NCI-H1436 treated with DMSO at 0.1 percent for 48 hours (cell line): ENCODE results near the gene ICA1.
"Not testable (repeated sequence)": the region's sequence is repeated elsewhere in the genome, so short reads cannot be mapped to it uniquely, and the experiment has no call there.

Experiments
- DNase-seq: peaks from one replicate; lab custom pipeline; 2025; lab: John Stamatoyannopoulos, UW

The ICA1 gene

DNA sequence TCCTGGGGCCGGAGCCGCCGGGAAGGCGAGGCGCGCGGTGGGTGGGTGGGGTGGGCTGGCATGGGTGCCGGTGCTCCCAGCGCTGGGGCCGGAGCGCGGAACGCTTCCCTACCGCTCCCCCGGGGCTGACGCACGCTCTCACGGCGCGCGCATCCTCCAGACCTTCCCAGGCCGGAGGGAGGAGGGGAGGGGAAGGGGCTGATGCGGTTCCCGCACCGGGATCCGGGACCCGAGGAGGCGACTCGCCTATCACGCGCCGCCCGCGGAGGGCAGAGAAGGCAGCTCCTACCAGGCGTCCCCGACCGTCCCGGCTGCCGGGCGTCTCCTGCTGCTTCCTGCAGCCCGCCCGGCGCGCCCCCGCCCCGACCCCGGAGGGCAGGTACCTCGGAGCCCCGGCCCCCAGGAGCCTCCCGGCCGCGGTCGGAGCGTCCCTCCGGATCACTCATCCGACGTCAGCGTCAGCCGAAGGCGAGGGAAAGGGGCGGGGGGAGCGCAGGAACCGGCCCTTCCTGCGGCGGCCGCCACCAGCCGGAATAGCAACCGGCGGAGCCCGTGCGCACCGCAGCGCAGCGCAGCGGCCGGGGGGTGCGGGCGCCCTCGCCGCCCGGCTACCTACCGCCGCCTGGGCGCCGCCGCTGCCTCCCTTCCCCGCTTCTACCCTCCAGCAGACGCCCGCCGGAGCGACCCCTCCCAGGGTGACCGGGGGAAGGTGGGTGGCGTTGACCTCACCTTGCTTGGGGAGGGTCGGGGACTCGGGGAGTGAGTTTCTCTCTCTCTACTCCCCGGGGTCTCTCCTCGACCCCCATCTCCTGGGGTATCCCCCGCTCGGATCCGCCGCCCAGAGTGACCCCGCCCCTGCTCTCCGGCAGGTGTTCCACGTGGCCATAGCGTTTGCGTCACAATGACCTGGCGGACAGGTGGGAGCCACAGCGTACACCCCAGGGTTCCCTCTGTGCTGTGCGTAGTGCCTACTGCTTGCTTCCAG is at the start of gene ICA1:
TSS of gene ICA1 (minus strand) at position 457 of the 985 bp plus-strand sequence. CDS start 26,241 bp downstream, outside the sequence.
- peak; percentile 51 for DNase-seq

DNA sequence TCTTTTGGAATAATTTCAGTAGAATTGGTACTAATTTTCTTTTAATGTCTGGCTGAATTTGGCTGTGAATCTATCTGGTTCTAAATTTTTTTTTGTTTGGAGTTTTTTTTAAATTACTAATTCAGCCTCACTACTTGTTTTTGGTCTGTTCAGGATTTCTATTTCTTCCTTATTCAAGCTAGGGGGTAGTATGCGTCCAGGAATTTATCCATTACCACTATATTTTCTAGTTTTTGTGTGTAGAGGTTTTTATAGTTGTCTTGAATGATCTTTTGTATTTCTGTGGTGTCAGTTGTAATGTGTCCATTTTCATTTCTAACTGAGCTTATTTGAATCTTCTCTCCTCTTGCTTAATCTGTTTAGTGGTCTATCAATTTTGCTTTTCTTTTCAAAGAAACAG is 48.9 kb upstream of the ICA1 start:
- no peak for DNase-seq

- DNase-seq, result no peak
These were observed 43.8 kb upstream of the ICA1 start for GRCh38 chr7:8305625-8306388.

DNA sequence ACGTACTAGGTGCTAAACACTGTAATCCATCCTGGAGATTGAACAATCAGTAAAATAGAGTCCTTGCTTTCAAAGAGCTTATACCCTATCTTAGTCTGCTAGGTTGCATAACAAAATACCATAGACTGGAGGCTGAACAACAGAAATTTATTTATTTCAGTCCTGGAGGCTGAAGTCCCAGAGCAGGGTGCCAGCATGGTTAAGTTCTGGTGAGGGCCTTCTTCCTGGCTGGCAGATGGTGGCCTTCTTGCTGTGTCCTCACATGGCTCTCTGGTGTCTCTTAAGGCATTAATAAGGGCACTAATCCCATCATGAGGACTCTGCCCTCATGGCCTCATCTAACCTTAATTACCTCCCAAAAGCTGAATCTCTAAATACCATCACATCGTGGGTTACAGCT is 43.1 kb upstream of the ICA1 start:
- DNase-seq, result no peak

GRCh38 chr7:8303904-8304528 is 42.0 kb upstream of the ICA1 start:
- DNase-seq, result no peak

DNA sequence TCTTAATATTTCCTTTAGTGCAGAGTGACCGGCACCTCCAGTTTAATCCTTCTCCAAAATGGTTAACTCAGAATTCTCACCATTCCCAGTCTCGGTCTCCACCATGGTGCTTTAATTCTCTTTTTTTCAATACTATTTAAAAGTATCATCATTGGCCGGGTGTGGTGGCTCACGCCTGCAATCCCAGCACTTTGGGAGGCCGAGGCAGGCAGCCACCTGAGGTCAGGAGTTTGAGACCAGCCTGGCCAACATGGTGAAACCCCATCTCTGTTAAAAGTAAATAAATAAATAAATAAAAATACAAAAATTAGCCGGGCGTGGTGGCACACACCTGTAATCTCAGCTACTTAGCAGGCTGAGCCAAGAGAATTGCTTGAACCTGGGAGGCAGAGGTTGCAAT is 35.1 kb upstream of the ICA1 start:
- not testable (repeated sequence) for DNase-seq

DNA sequence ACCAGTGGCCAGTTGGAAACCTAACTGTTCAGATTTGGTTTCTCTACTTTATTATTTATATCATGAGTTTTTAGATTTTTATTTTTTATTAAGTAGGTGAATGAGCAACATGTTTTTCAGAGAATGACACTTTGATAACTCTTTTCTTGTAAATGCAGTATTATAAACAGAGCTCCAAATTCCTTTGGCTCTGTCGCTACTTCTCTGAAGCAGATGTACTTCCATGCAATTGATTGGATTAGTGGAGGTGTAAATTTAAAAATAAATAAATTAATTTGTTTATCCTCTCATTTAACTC is 34.3 kb upstream of the ICA1 start:
- DNase-seq, result no peak

DNA sequence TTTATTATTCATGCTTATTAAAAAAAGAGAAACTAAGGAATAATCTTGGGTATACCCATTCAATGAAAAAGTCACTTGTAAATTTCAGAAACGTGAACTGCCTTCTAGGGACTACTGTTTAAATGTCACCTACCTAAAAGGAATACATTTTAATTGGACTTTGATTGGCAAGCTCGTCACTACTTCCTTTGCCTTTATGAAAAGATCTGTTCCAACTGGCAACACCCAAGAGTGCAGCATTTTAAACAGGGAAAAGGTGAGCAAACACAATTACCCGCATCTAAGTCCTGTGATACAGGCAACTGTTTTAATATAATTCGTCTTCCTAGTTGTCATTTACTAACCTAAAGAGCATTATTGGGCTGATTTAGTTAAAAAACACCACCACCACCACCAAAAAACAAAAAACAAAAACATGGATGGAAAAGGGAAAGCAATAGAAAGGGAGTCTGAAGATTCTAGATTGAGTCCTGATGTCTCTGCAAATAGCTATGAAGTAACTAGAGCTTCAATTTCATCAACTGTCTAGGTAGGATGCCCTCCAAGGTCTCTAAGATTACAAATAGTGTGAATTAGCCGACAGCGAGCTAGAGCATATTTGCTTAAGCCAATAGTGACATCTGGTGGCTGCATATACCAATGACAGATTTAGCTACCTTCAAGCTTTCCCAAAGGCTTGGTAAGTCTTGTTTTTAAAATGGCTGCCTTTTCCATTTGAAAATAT is 33.8 kb upstream of the ICA1 start:
- DNase-seq, result peak; percentile 91

- peak; percentile 19 for DNase-seq
These were observed 29.6 kb upstream of the ICA1 start for GRCh38 chr7:8291397-8292141.

- peak; percentile 87 for DNase-seq
These were observed 28.8 kb upstream of the ICA1 start for GRCh38 chr7:8290645-8291308.

DNA sequence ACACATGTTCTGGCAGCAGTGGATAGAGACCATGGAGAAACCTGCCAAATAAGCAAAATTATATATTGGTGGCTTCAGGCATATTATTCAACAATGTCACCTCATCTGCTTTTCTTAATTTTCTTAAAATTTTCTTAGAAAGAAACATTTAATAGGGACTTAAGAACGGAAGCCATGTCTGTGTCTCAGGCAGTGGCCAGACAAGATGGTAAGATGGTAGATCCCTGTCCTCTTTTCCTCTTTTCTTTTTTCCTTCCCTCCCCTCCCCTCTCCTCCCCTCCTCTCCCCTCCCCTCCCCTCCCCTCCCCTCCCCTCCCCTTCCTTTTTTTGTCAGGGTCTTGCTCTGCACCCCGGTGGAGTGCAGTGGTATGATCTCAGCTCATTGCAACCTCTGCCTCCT is 24.2 kb upstream of the ICA1 start:
- DNase-seq, result no peak

- DNase-seq, result no peak
These were observed 23.2 kb upstream of the ICA1 start for GRCh38 chr7:8285155-8285554.

GRCh38 chr7:8284606-8285005 is 22.6 kb upstream of the ICA1 start:
- no peak for DNase-seq

- no peak for DNase-seq
These were observed 22.0 kb upstream of the ICA1 start for GRCh38 chr7:8283968-8284367.

DNA sequence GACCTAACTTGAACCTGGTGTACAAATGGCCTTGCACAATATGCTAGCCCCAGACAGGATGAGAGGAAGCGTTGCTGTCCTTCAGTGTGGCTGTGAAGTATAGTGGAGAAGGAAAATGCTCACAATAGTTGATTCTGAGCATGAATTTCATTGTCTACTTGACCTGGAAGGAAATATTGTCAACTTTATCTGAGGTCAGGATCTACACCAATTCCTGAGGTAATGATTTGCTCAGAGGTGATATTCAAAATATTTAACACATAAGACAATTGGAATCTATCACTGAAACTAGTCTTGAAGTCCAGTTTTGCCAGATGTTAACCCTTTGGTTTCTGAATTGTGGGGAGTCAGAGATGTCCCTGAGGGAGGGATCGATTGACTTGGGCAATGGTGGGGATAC is 20.9 kb upstream of the ICA1 start:
- no peak for DNase-seq

DNA sequence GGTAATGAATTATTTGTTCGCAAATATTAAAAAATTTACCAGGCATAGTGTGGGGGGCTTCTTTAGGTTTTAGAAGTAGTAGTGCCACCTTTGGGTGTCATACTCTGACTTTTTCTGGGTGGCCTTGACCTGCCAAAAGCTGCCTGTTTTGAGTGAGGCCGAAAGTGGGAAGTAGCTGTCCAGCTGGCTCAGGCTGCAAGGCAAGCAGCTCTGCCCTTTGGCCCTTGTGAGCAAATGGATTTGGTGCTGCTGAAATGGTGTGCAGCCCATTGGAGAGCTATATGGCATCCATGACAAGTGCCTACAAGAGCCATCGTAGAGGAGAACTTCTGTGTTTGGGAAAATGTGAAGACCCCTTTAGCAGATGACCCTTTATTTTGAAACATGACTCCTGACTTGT is 20.2 kb upstream of the ICA1 start:
- no peak for DNase-seq

DNA sequence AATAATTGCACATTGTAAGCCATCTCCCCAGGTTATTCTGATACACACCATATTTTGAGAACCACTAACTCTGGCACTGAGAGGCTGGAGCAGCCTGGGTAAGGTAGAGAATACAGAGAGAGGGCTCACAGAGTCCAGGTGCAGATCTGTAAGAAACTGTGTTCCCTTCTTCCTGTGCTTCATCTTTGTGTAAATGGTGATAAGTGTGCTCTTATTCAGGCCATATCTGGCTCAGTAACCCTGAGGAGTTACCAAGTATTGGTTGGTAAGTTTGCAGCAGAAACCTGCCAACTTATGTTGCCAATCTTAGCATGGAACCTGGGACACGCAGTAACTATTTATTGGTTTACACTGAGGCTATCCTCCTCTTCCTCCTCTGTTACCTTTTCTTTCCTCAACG is 16.2 kb upstream of the ICA1 start:
- DNase-seq, result no peak

- no peak for DNase-seq
These were observed 15.5 kb upstream of the ICA1 start for GRCh38 chr7:8277394-8277982.

GRCh38 chr7:8274589-8274988 is 12.6 kb upstream of the ICA1 start:
- DNase-seq, result no peak

- no peak for DNase-seq
These were observed 10.0 kb upstream of the ICA1 start for GRCh38 chr7:8271960-8272359.
